Trophoblast cell (in vitro differentiated cells and primary cell): Measurements from ENCODE around the gene CYP24A1.
"Not testable (repeated sequence)": the region's sequence is repeated elsewhere in the genome, so short reads cannot be mapped to it uniquely, and the experiment has no call there.

ENCODE experiments used
- DNase-seq, 2 donors: peaks; one replicate each; pipeline ENCODE4 v3.0.0-alpha.2; 2016
- H2AFZ ChIP-seq: 2 replicates; pipeline ENCODE4 v1.6.1; 2013; ENCODE audit warnings: low read length, moderate library complexity, mild to moderate bottlenecking; ENCODE audit not compliant: insufficient read depth, poor library complexity
- H2AK5ac ChIP-seq: 2 replicates; pipeline ENCODE4 v1.6.1; 2013; ENCODE audit warnings: mild to moderate bottlenecking, low read length
- H2BK120ac ChIP-seq: 2 replicates; pipeline ENCODE4 v1.6.1; 2013; ENCODE audit warnings: low read length, mild to moderate bottlenecking, moderate library complexity; ENCODE audit not compliant: insufficient read depth, poor library complexity
- H2BK12ac ChIP-seq: 2 replicates; pipeline ENCODE4 v1.6.1; 2013; ENCODE audit warnings: mild to moderate bottlenecking, low read length, moderate library complexity
- H2BK5ac ChIP-seq: 2 replicates; pipeline ENCODE4 v1.6.1; 2013; ENCODE audit warnings: low read length, low read depth, moderate library complexity, mild to moderate bottlenecking; ENCODE audit not compliant: poor library complexity
- H3K14ac ChIP-seq: 2 replicates; pipeline ENCODE4 v1.6.1; 2013; ENCODE audit warnings: mild to moderate bottlenecking, low read length
- H3K18ac ChIP-seq: 2 replicates; pipeline ENCODE4 v1.6.1; 2013; ENCODE audit warnings: mild to moderate bottlenecking, low read length
- H3K23ac ChIP-seq: 2 replicates; pipeline ENCODE4 v1.6.1; 2013; ENCODE audit warnings: low read length
- H3K27ac ChIP-seq: 2 replicates; pipeline ENCODE4 v1.5.1; 2013; ENCODE audit warnings: low read depth, mild to moderate bottlenecking, inconsistent platforms, low read length, moderate library complexity
- H3K27me3 ChIP-seq: 2 replicates; pipeline ENCODE4 v1.6.1; 2013; ENCODE audit warnings: inconsistent platforms, mild to moderate bottlenecking, low read length, moderate library complexity; ENCODE audit not compliant: insufficient read depth
- H3K36me3 ChIP-seq, 2 experiments: 1 replicate in 1 of 2; 2 replicates in 1 of 2; pipeline ENCODE4 v1.6.1; 2013; ENCODE audit warnings: low read length in 2 of 2, mild to moderate bottlenecking in 2 of 2, moderate library complexity in 1 of 2; ENCODE audit not compliant: insufficient read depth in 2 of 2, control insufficient read depth in 1 of 2
- H3K4ac ChIP-seq: 2 replicates; pipeline ENCODE4 v1.6.1; 2013; ENCODE audit warnings: low read depth, mild to moderate bottlenecking, low read length, moderate library complexity
- H3K4me1 ChIP-seq, 2 experiments: 1 replicate in 1 of 2; 2 replicates in 1 of 2; pipeline ENCODE4 v1.6.1; 2013; ENCODE audit warnings: low read length in 2 of 2, mild to moderate bottlenecking in 2 of 2, moderate library complexity in 1 of 2; ENCODE audit not compliant: insufficient read depth in 2 of 2, control insufficient read depth in 1 of 2
- H3K4me2 ChIP-seq: 2 replicates; pipeline ENCODE4 v1.6.1; 2013; ENCODE audit warnings: inconsistent platforms, mild to moderate bottlenecking, low read length, moderate library complexity
- H3K4me3 ChIP-seq: 2 replicates; pipeline ENCODE4 v1.5.1; 2013; ENCODE audit warnings: mild to moderate bottlenecking, low read depth, low read length, inconsistent platforms
- H3K79me1 ChIP-seq: one replicate; pipeline ENCODE4 v1.6.1; 2013; ENCODE audit warnings: low read length
- H3K79me2 ChIP-seq: 2 replicates; pipeline ENCODE4 v1.6.1; 2013; ENCODE audit warnings: low read length, mild to moderate bottlenecking; ENCODE audit not compliant: control insufficient read depth, insufficient read depth, poor library complexity
- H3K9ac ChIP-seq: 2 replicates; pipeline ENCODE4 v1.6.1; 2013; ENCODE audit warnings: mild to moderate bottlenecking, low read length
- H3K9me3 ChIP-seq: 2 replicates; pipeline ENCODE4 v1.6.1; 2013; ENCODE audit warnings: low read depth, mild to moderate bottlenecking, control low read depth, inconsistent platforms, low read length; ENCODE audit not compliant: insufficient read depth
- H4K12ac ChIP-seq: 2 replicates; pipeline ENCODE4 v1.6.1; 2013; ENCODE audit warnings: low read depth, mild to moderate bottlenecking, low read length, moderate library complexity
- H4K8ac ChIP-seq: 2 replicates; pipeline ENCODE4 v1.6.1; 2013; ENCODE audit warnings: low read depth, mild to moderate bottlenecking, low read length, moderate library complexity
- H4K91ac ChIP-seq: one replicate; pipeline ENCODE4 v1.6.1; 2013; ENCODE audit warnings: low read depth, mild to moderate bottlenecking, low read length, moderate library complexity
- WGBS: extraction: QIAGEN DNeasy Blood & Tissue Kit; methylation state at CpG from one replicate; pipeline ENCODE4 v1.1.7; 2013; ENCODE audit warnings: missing lambda C conversion rate; ENCODE audit not compliant: insufficient read length, insufficient coverage; ENCODE audit errors: extremely low coverage; 5-methylcytosine and 5-hydroxymethylcytosine counted together

CYP24A1 gene

DNA sequence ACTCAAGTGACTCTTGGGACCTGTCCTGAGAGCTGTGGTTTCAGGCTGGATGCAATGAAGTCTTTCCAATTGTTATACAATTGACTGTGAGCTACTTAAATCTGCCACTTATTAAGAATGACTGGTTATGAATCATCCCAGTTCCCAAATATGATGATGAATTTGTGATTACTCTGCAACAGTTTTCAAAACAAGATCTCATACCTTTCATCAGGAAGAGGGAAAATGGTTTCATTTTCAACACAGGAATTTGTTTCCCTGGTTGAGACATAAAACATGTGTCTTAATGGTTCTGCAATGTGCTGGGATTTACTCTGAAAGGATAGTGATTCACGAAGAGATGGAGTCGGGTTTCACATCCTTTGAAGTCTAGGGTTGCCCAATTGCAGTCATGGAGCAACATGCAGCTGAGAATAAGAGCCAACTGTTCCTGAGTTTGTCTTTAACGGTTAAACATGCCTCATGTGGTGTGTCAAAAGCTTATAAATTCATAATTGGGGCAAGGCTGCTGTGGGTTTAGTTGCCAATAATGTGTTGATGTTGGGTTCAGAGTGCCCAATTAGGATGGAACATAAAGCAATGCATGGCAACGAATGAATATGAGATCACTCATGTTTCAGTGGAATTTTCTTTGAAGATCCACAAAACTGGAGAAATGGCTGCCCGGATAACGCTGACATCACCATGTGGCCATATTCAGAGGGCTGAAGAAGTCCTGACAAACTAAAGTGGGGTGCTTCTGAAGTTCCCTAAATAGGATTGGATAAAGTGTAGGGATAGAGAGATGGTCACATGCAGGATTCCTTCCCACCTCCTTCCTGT lies 41.0 kb downstream of the CYP24A1 start:
- Histone ChIP-seq H4K8ac (peak overlapping the region; percentile 14), H3K4me1 (peaks cover 9 to 18% of the 10 kb centered on the region in 2 experiments), H3K9me3 (no peaks in the 10 kb centered on the region), H3K36me3 (no peaks in the 10 kb centered on the region), H3K27me3 (no peaks in the 10 kb centered on the region), H2AFZ (no peak overlapping the region), H3K23ac (no peak overlapping the region), H3K4me2 (peak overlapping the region; percentile 39), H3K14ac (no peak overlapping the region), H3K4ac (no peak overlapping the region), H3K79me2 (no peaks in the 10 kb centered on the region), H4K12ac (no peak overlapping the region), H2BK5ac (peak overlapping the region; percentile 5), H3K79me1 (peaks cover 16% of the 10 kb centered on the region), H3K27ac (peak overlapping the region; percentile 86), H2AK5ac (no peak overlapping the region), H4K91ac (no peak overlapping the region), H3K9ac (peak overlapping the region; percentile 15), H3K4me3 (no peak overlapping the region), H3K18ac (no peak overlapping the region), H2BK12ac (peak overlapping the region; percentile 1), H2BK120ac (peak overlapping the region; percentile 56)
- no CpG with 5 or more reads among the region's 6 CpGs for WGBS
- peak; percentile 91 to 99 for DNase-seq

GRCh38 chr20:54131675-54132611 lies 41.8 kb downstream of the CYP24A1 start:
- Histone ChIP-seq H3K9me3 (no peaks in the 10 kb centered on the region), H2BK12ac (peak overlapping the region; percentile 19), H2BK120ac (peak overlapping the region; percentile 13), H3K36me3 (no peaks in the 10 kb centered on the region), H3K9ac (no peak overlapping the region), H3K4me1 (peaks cover 9 to 18% of the 10 kb centered on the region in 2 experiments), H3K4me3 (no peak overlapping the region), H3K4ac (no peak overlapping the region), H3K79me2 (no peaks in the 10 kb centered on the region), H3K14ac (peak overlapping the region; percentile 5), H2BK5ac (peak overlapping the region; percentile 70), H4K8ac (peak overlapping the region; percentile 0), H3K4me2 (no peak overlapping the region), H3K27me3 (no peaks in the 10 kb centered on the region), H3K79me1 (peaks cover 18% of the 10 kb centered on the region), H2AK5ac (peak overlapping the region; percentile 1), H3K27ac (peak overlapping the region; percentile 86), H3K18ac (peak overlapping the region; percentile 4), H2AFZ (no peak overlapping the region), H4K12ac (no peak overlapping the region), H4K91ac (peak overlapping the region; percentile 37), H3K23ac (no peak overlapping the region)
- WGBS = no CpG with 5 or more reads among the region's 8 CpGs
- DNase-seq = no peak

DNA sequence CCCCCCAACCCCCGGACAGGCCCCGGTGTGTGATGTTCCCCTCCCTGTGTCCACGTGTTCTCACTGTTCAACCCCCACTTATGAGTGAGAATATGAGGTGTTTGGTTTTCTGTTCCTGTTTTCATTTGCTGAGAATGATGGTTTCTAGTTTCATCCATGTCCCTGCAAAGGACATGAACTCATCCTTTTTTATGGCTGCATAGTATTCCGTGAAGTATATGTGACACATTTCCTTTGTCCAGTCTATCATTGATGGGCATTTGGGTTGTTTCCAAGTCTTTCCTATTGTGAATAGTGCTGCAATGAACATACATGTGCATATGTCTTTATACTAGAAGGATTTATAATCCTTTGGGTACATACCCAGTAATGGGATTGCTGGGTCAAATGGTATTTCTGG lies 42.7 kb downstream of the CYP24A1 start:
- Histone ChIP-seq H3K4me1 (peaks cover 9 to 20% of the 10 kb centered on the region in 2 experiments), H3K79me1 (peaks cover 19% of the 10 kb centered on the region)
- not testable (repeated sequence) for H3K9ac ChIP-seq, H2BK120ac ChIP-seq, H3K23ac ChIP-seq, H3K9me3 ChIP-seq, H2BK12ac ChIP-seq, H3K79me2 ChIP-seq, H4K12ac ChIP-seq, H2AFZ ChIP-seq, H3K4ac ChIP-seq, H3K18ac ChIP-seq, H3K27me3 ChIP-seq, H3K4me2 ChIP-seq, H3K36me3 ChIP-seq, H4K91ac ChIP-seq, H3K27ac ChIP-seq, H3K4me3 ChIP-seq, DNase-seq, H2AK5ac ChIP-seq, H2BK5ac ChIP-seq, H4K8ac ChIP-seq, H3K14ac ChIP-seq
- WGBS = no CpG with 5 or more reads among the region's 4 CpGs

GRCh38 chr20:54129350-54129749 lies 44.4 kb downstream of the CYP24A1 start:
- WGBS = no CpG with 5 or more reads among the region's 3 CpGs
- Histone ChIP-seq H3K79me1 (peaks cover 26% of the 10 kb centered on the region), H3K4me1 (peaks cover 7 to 23% of the 10 kb centered on the region in 2 experiments), H4K91ac (no peak overlapping the region), H3K14ac (no peak overlapping the region), H3K4me3 (no peak overlapping the region), H2BK5ac (no peak overlapping the region), H3K79me2 (no peaks in the 10 kb centered on the region), H3K9ac (no peak overlapping the region), H2AFZ (no peak overlapping the region), H3K4me2 (no peak overlapping the region), H3K36me3 (no peaks in the 10 kb centered on the region), H4K8ac (no peak overlapping the region), H3K23ac (no peak overlapping the region), H2BK120ac (peak overlapping the region; percentile 57), H3K9me3 (no peaks in the 10 kb centered on the region), H4K12ac (no peak overlapping the region), H2BK12ac (no peak overlapping the region), H3K27me3 (no peaks in the 10 kb centered on the region), H3K18ac (no peak overlapping the region), H2AK5ac (no peak overlapping the region), H3K27ac (no peak overlapping the region), H3K4ac (no peak overlapping the region)
- no peak for DNase-seq
